ENCODE measurements around the gene GOLGA6B. TPM values are rescaled to one million over a fixed set of nuclear protein-coding genes. Genes with fewer than 3 reads are reported as not detected.

Gene GOLGA6B
- total RNA-seq, 1 donor from 2014 or later, result not detected

GRCh38 chr15:72676838-72677237, 22.3 kb downstream of the GOLGA6B start:
- Mint-ChIP-seq H3K27me3 (ENCODE audit: unreplicated experiment) (peaks cover 2% of the 10 kb centered on the region), H3K4me1 (ENCODE audit: low read depth, unreplicated experiment) (no peaks in the 10 kb centered on the region), H3K27ac (ENCODE audit: unreplicated experiment) (no peak overlapping the region), H3K36me3 (ENCODE audit: unreplicated experiment) (no peaks in the 10 kb centered on the region), H3K4me3 (ENCODE audit: unreplicated experiment) (no peak overlapping the region), H3K9me3 (ENCODE audit: unreplicated experiment) (no peaks in the 10 kb centered on the region)
- no peak for TF ChIP-seq CTCF (IDR thresholded peaks at IDR 0.05; ENCODE audit: partially characterized antibody, unreplicated experiment)
- no peak for DNase-seq

GRCh38 chr15:72680931-72681330, 26.4 kb downstream of the GOLGA6B start:
- no peak for TF ChIP-seq CTCF (IDR thresholded peaks at IDR 0.05; ENCODE audit: partially characterized antibody, unreplicated experiment)
- Mint-ChIP-seq H3K27ac (ENCODE audit: unreplicated experiment) (no peak overlapping the region), H3K27me3 (ENCODE audit: unreplicated experiment) (no peaks in the 10 kb centered on the region), H3K4me3 (ENCODE audit: unreplicated experiment) (no peak overlapping the region), H3K4me1 (ENCODE audit: low read depth, unreplicated experiment) (peaks cover 3% of the 10 kb centered on the region), H3K36me3 (ENCODE audit: unreplicated experiment) (no peaks in the 10 kb centered on the region), H3K9me3 (ENCODE audit: unreplicated experiment) (no peaks in the 10 kb centered on the region)
- no peak for DNase-seq

GRCh38 chr15:72682772-72683171, 28.3 kb downstream of the GOLGA6B start:
- Mint-ChIP-seq H3K4me1 (ENCODE audit: low read depth, unreplicated experiment) (peaks cover 3% of the 10 kb centered on the region), H3K36me3 (ENCODE audit: unreplicated experiment) (no peaks in the 10 kb centered on the region), H3K27ac (ENCODE audit: unreplicated experiment) (no peak overlapping the region), H3K4me3 (ENCODE audit: unreplicated experiment) (no peak overlapping the region), H3K27me3 (ENCODE audit: unreplicated experiment) (no peaks in the 10 kb centered on the region), H3K9me3 (ENCODE audit: unreplicated experiment) (no peaks in the 10 kb centered on the region)
- no peak for TF ChIP-seq CTCF (IDR thresholded peaks at IDR 0.05; ENCODE audit: partially characterized antibody, unreplicated experiment)
- DNase-seq, result no peak

DNA sequence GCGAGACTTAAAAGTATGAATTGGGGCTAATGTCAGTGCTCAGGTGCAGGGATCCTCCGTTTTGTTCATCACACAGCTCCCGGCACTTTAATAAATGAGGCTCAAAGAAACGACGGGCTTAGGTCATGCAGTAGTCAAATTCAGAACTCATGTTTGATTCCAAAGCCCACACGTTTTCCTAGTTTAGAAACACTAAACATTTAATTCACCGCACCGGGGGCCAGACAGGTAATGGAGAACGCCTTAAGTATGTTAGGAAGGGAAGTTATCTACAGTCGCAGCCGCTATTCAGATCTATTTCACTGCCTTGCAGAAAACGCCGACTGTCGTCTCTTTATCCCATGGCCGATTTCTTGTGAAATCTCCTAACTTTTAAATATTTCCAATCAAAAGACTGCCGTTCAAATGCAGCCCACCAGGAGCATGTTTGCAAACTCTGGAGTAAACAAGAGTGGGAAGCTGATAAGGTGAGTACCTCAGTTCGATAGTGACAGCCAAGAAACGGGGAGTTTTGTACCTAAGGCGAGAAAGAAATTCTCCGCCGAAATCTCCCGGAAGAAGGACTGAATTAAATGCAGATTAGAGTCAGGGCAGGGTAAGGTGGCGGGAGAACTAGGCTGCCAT, 30.9 kb downstream of the GOLGA6B start:
- Mint-ChIP-seq H3K27ac (ENCODE audit: unreplicated experiment) (peak overlapping the region; percentile 92), H3K4me3 (ENCODE audit: unreplicated experiment) (peak overlapping the region; percentile 92), H3K9me3 (ENCODE audit: unreplicated experiment) (no peaks in the 10 kb centered on the region), H3K27me3 (ENCODE audit: unreplicated experiment) (no peaks in the 10 kb centered on the region), H3K4me1 (ENCODE audit: low read depth, unreplicated experiment) (peaks cover 3% of the 10 kb centered on the region), H3K36me3 (ENCODE audit: unreplicated experiment) (no peaks in the 10 kb centered on the region)
- no peak for DNase-seq
- peak; percentile 17 for TF ChIP-seq CTCF (IDR thresholded peaks at IDR 0.05; ENCODE audit: partially characterized antibody, unreplicated experiment)

DNA sequence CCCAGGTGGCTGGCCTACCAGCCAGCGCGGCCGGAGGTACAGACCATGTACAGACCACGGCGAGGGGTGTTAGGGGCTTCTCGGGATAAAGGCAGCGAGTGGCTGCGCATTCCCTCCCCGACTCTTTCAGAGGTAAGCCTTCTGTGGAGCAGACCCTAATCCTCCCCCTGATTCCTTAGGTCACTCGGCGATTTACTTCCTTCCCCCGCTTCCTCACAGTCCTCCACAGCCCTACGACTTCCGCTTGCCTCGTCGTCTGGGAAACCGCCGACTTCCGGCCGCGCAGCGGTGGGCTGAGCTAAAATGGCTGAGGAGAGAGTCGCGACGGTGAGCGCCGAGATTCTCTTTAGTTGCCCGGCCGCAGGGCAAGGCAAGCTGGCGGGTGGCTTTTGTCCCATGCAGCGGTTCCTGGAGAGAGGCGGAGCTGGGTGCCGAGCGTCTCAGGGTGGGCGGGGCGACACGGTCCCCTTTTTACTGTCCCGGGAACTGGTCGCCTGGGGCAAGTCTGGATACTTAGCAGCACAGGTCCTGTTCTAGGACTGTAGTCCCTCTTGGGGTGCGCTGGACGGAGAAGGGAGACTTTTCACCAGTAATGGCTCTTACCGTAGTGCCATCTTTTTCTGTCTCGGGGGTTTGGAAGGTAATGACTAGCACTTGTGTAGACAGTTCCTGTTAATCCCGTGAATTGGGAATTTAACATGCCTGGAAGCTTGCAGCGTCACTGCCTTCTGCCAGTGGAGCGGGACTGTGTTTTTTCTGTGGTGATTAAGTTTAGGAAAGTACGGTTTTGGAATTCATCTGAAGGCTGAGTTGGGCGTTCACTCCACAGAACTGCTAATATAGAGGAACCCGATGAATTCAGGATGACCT, 31.7 kb downstream of the GOLGA6B start, which contains the start of the genes BBS4 and HIGD2B:
Gene BBS4, plus strand, starts transcription at position 283 of the 870 bp plus-strand sequence. Its CDS starts 21 bp downstream, at position 304.
Gene HIGD2B, minus strand, starts transcription at position 258 of the 870 bp plus-strand sequence. CDS start 9,808 bp downstream, outside the sequence.
- TF ChIP-seq CTCF (IDR thresholded peaks at IDR 0.05; ENCODE audit: partially characterized antibody, unreplicated experiment), result no peak
- Mint-ChIP-seq H3K4me3 (ENCODE audit: unreplicated experiment) (peak within 1 kb of the TSS; percentile 92), H3K27me3 (ENCODE audit: unreplicated experiment) (no peaks in the 10 kb centered on the region), H3K9me3 (ENCODE audit: unreplicated experiment) (no peaks in the 10 kb centered on the region), H3K4me1 (ENCODE audit: low read depth, unreplicated experiment) (peaks cover 3% of the 10 kb centered on the region), H3K27ac (ENCODE audit: unreplicated experiment) (peak within 1 kb of the TSS; percentile 92), H3K36me3 (ENCODE audit: unreplicated experiment) (no peaks in the 10 kb centered on the region)
- DNase-seq, result peak; percentile 92

All from glutamatergic neuron (in vitro differentiated cells).